Measurements from ENCODE around the gene C16orf90.

The C16orf90 gene

DNA sequence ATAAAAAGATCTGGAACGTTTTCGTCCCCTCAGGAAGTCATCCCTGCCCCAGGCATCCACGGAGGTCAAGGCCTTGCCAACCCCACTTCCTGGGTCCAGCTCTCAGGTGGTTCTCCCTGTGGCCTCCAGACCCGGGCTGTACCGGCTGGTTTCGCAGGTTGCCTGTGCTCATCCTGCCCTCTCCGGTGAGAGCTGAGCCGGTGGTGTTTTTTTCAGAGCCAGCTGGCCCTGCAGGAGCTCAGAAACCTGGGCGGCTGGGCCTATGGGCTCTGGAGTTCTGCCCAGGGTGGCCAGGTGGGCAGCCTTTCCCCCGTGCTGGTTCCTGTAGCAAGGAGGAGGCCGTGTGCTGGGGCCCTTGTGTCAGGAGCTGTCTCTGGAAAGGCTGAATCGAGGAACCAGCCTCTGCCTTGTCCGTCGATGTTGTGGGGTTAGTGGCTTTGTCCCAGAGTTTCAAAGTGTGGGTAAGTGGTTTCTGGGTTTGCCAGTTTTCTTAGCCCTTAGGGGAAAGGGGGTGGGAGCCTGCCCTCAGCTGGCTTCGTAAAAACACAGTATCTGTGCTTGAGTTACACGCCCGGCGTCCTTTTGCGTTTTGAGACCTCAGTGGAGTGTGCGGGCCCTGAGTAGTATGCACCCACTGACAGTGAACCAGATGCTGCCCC is 23.6 kb downstream of the C16orf90 start:
- POLR2A ChIA-PET: no interaction called here
- H3K27ac ChIP-seq (ENCODE audit: extremely low read depth, low read depth, low read length): no peak overlapping the region

DNA sequence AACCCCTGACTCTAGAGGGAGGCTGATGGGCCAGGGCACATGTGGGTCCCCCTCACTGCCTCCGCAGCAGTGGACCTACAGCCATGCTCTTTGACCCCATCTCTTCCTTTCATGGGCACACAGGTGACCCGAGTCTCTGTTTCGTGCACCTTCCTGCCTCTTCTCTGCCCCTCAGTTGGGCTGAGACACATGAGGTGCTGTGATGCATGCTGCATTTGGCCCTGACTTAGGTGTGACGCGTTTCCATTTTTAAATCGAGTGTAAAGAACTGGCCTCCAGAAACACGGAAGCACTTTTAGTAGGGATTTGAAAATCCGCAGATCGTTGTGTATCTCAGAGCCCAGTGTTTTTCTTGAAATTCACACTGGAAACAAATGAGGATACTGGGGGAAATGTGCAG is 24.6 kb downstream of the C16orf90 start:
- Histone ChIP-seq H3K9me3 (ENCODE audit: control insufficient read depth, insufficient read depth, low read depth, low read length) (no peaks in the 10 kb centered on the region), H3K27ac (ENCODE audit: extremely low read depth, low read depth, low read length) (no peak overlapping the region), H3K4me1 (ENCODE audit: control insufficient read depth, insufficient read depth, low read length) (no peaks in the 10 kb centered on the region), H3K4me3 (ENCODE audit: low read depth, low read length) (no peak overlapping the region), H3K36me3 (ENCODE audit: control insufficient read depth in 2 of 2, insufficient read depth in 1 of 2, low read length in 2 of 2) (peaks cover 0 to 14% of the 10 kb centered on the region in 2 experiments; a peak in 2 of 3 replicates)
- POLR2A ChIA-PET: no interaction called here
- no peak for TF ChIP-seq ZNF660 (tag by site-specific recombination; IDR thresholded peaks at IDR 0.05)
- TF ChIP-seq ZNF202 (tag by site-specific recombination; IDR thresholded peaks at IDR 0.05; ENCODE audit: borderline replicate concordance): no peak
- no peak for TF ChIP-seq ZSCAN23 (tag by site-specific recombination; IDR thresholded peaks at IDR 0.05)
- no peak for TF ChIP-seq ZNF501 (tag by site-specific recombination; IDR thresholded peaks at IDR 0.05)
- no peak for TF ChIP-seq ZBTB7A (tag by site-specific recombination; IDR thresholded peaks at IDR 0.05; ENCODE audit: low read depth)
- TF ChIP-seq ZNF529 (tag by site-specific recombination; IDR thresholded peaks at IDR 0.05; ENCODE audit: insufficient replicate concordance): no peak
- TF ChIP-seq ZNF174 (tag by site-specific recombination; IDR thresholded peaks at IDR 0.05): no peak
- no peak for TF ChIP-seq ZNF19 (tag by site-specific recombination; IDR thresholded peaks at IDR 0.05; ENCODE audit: low read depth)
- no peak for TF ChIP-seq ZNF571 (tag by site-specific recombination; IDR thresholded peaks at IDR 0.05)
- no peak for TF ChIP-seq ZNF133 (tag by site-specific recombination; IDR thresholded peaks at IDR 0.05)
- TF ChIP-seq, protein P1, sequence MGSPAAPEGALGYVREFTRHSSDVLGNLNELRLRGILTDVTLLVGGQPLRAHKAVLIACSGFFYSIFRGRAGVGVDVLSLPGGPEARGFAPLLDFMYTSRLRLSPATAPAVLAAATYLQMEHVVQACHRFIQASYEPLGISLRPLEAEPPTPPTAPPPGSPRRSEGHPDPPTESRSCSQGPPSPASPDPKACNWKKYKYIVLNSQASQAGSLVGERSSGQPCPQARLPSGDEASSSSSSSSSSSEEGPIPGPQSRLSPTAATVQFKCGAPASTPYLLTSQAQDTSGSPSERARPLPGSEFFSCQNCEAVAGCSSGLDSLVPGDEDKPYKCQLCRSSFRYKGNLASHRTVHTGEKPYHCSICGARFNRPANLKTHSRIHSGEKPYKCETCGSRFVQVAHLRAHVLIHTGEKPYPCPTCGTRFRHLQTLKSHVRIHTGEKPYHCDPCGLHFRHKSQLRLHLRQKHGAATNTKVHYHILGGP (tag by site-specific recombination; IDR thresholded peaks at IDR 0.05): no peak
- no peak for TF ChIP-seq SETDB1 (IDR thresholded peaks at IDR 0.05; ENCODE audit: insufficient read length, low read length)
- no peak for TF ChIP-seq YY1 (tag by site-specific recombination; IDR thresholded peaks at IDR 0.05)
- TF ChIP-seq ZNF558 (tag by site-specific recombination; IDR thresholded peaks at IDR 0.05): no peak
- no peak for TF ChIP-seq ZNF473 (tag by site-specific recombination; IDR thresholded peaks at IDR 0.05)
- CTCF ChIA-PET: no interaction called here

More for the DNA sequence above, 23.6 kb downstream of the C16orf90 start:
- Histone ChIP-seq H3K36me3 (ENCODE audit: control insufficient read depth in 2 of 2, insufficient read depth in 1 of 2, low read length in 2 of 2) (peaks cover under 1 to 11% of the 10 kb centered on the region in 2 experiments; a peak in 2 of 3 replicates), H3K9me3 (ENCODE audit: control insufficient read depth, insufficient read depth, low read depth, low read length) (no peaks in the 10 kb centered on the region), H3K4me3 (ENCODE audit: low read depth, low read length) (no peak overlapping the region), H3K4me1 (ENCODE audit: control insufficient read depth, insufficient read depth, low read length) (no peaks in the 10 kb centered on the region)
- TF ChIP-seq ZBTB7A (tag by site-specific recombination; IDR thresholded peaks at IDR 0.05; ENCODE audit: low read depth) (no peak), ZNF214 (tag by site-specific recombination; IDR thresholded peaks at IDR 0.05; ENCODE audit: borderline replicate concordance) (no peak), ZNF558 (tag by site-specific recombination; IDR thresholded peaks at IDR 0.05) (no peak), ZNF677 (tag by site-specific recombination; IDR thresholded peaks at IDR 0.05) (peak; percentile 64; the same call in 1 of the 2 replicates), ZNF48 (tag by site-specific recombination; IDR thresholded peaks at IDR 0.05) (no peak)
- TF ChIP-seq, protein P2, sequence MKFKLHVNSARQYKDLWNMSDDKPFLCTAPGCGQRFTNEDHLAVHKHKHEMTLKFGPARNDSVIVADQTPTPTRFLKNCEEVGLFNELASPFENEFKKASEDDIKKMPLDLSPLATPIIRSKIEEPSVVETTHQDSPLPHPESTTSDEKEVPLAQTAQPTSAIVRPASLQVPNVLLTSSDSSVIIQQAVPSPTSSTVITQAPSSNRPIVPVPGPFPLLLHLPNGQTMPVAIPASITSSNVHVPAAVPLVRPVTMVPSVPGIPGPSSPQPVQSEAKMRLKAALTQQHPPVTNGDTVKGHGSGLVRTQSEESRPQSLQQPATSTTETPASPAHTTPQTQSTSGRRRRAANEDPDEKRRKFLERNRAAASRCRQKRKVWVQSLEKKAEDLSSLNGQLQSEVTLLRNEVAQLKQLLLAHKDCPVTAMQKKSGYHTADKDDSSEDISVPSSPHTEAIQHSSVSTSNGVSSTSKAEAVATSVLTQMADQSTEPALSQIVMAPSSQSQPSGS (tag by site-specific recombination; IDR thresholded peaks at IDR 0.05; ENCODE audit: low read depth): no peak
- TF ChIP-seq, protein P3, sequence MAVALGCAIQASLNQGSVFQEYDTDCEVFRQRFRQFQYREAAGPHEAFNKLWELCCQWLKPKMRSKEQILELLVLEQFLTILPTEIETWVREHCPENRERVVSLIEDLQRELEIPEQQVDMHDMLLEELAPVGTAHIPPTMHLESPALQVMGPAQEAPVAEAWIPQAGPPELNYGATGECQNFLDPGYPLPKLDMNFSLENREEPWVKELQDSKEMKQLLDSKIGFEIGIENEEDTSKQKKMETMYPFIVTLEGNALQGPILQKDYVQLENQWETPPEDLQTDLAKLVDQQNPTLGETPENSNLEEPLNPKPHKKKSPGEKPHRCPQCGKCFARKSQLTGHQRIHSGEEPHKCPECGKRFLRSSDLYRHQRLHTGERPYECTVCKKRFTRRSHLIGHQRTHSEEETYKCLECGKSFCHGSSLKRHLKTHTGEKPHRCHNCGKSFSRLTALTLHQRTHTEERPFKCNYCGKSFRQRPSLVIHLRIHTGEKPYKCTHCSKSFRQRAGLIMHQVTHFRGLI (tag by site-specific recombination; IDR thresholded peaks at IDR 0.05): no peak
- CTCF ChIA-PET: no interaction called here

Data from HEK293 (cell line).